Umbilical cord (tissue), 2 donors: Measurements from ENCODE around the gene METTL23. TPM values are rescaled to one million over a fixed set of nuclear protein-coding genes. Genes with fewer than 3 reads are reported as not detected.
"Not testable (repeated sequence)": the region's sequence is repeated elsewhere in the genome, so short reads cannot be mapped to it uniquely, and the experiment has no call there.

Experiments
- DNase-seq: peaks from one replicate; pipeline ENCODE4 v3.0.0-alpha.2; 2015; ENCODE audit warnings: low spot score
- total RNA-seq: library from RNA; depleted of rRNA; stranded (reverse); fragments of >200 nt; gene quantifications from one replicate; pipeline ENCODE4 v1.2.3, GENCODE V29; 2014; ENCODE audit warnings: low replicate concordance; ENCODE audit not compliant: insufficient read depth

Gene METTL23
- total RNA-seq, 1 donor from 2014 or later, result 16.9 TPM

DNA sequence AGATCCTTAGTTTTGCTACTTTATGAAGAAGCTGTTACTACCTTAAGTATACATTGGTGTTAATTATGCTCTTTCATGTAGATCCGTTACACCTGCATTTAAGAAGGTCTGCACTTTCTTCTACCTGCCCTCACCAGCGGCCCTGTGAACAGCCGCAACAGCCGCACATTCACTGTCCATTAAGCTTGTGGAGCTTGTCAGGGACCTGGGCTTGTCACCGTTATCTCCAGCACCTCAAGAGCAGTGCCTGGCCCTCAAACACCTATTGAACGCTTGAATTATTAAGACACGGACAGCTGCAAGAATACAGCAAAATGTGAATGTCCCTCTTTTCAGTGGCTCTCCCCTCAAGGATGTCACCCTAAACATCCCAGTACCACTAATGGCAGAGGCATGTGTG lies 12.9 kb upstream of the METTL23 start:
- no peak for DNase-seq

DNA sequence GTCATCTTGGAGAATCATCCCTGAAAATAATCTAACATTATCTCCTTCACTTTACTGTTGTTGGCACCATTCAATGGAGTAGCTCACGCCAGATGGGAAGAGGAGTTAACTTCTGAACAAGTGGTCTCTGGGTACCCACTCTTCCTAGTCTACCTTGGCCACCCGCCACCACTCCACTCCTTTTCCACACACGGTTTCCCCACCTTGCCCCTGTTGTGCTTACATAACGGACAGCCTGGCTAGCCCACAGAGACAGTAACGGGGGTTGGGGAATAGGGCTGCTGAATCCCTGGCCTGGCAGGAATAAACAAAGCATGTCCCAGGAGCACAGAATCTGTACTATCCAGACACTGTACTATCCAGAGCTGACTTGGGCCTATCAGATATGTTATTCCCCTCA lies 12.3 kb upstream of the METTL23 start:
- no peak for DNase-seq

DNA sequence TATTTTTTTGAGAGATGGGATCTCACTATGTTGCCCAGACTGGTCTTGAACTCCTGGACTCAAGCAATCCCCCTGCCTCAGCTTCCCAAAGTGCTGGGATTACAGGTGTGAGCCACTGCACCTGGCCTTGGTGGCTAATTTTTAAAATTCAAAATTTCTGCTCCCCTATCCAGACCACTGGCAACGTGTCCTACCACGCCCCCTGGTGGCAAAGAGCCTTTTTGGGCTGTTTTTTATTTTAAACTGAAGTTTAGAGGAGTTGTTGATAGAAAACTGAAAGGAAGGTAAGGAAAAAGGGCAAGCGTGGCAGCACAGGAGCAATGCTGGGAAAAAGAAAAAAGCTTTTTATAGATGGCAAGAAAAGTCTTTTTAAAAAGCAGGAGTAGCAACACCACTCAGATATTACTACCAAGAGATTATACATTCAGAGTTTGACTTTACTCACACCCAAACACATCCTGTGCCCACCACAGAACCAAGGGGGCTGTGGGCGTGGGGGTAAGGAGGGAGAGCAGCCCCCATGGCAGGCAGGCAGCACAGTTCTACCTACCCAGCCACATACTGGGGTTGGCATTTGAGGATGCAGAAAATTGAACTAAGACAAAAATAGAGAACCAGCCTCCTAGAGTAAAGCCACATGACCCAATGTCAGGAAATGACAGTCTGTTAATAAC lies 11.7 kb upstream of the METTL23 start:
- peak; percentile 68 for DNase-seq

DNA sequence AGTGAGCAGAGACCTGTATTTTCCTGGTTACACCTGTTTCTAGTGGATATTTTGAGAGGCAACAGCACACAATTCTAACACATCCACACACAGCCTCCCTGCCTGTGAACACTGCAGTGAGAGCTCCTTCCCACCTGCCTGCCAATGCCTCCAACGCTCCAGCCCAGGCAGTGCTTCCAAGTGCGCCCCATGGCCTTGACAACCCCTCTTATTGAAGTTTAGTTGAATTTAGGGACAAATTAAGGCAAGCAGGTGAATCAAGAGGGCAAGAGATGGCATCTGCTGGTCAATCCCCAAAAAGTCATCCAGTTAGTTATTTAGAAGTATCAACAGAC lies 11.2 kb upstream of the METTL23 start:
- no peak for DNase-seq

DNA sequence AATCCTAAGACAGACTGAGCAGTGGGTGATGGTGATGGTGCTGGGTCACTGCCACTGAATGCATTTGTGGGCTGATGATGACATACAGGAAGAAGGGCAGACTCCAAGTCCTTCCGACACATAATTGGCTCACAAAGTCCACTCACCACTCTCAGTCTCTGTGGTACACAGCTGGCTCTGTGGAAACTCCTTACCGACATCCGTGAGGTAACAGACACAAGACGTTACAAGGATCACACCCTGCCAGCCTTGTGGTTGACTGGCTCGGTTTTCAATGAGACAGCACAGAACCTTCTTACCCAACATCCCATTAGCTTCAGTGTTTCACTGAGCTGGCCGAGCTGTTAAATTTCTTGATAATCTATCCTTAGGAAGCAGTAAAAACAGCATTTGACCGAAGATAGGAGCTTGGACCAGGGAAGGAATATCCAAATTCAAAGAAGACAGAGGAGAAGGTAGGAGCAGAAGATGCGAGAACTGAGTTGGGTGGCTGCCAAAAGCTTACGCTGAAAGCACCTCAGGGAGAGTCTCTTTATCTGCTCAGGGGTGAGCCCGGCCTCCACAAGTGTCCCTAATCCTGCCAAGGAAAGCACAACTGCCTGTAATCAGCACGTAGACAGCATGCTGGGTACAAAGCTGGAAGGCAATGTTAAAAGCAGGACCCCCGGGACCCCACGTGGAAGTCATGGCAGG lies 10.3 kb upstream of the METTL23 start:
- DNase-seq, result no peak

DNA sequence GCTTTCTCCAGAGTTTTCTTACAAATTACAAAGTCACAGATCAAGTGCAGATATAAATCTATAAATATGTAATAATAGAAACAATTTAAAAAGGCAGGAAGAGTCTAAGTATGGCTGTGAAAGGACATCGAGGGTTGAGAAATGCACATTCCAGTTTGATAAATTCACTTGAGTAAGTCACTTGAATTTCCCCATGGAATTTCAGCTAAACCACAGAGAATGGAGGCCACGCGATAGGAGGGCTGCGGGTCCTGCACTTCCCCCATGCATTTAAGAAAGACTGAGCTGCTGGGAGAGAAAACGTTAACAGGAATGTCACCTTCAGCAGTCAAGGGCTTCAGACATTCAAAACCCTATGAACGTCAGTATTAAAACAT lies 9.8 kb upstream of the METTL23 start:
- DNase-seq, result no peak

DNA sequence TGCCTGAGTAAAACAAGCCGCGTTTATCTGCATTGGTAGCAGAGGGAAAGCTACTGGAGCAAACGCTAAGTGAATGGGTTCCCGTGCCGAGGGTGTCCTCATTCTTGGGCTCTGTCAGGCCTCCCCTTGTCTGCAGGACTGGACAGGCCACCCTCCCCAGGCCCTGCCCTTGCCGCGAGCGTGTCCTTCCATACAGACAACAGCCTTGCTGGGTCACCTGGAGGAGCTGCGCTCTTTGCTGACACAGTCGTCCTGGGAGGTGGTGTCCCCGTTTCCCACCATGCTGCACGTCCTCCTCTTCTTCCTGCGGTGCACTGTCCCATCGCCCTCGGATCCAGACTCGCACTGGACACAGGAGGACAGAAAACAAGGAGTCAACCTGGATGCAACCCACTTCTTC lies 8.1 kb upstream of the METTL23 start:
- no peak for DNase-seq

DNA sequence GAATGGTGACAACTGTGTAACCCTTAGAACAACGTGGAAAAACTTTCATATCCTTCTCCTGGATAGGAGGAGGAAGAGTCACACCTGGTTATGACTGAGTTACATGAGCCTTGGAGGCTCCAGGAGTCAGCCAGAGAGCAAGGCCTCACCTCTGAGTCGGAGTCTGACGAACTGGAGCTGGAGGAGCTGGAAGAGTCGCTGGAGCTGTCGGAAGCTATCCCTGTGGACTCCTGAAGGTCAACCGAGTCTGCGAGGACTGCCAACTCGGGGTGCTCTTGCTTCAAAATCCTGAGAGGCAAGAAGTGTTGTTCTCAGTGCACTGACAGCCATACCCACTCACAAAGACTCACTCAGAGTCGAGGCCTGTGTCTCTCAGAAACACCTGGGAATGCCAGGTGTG lies 6.4 kb upstream of the METTL23 start:
- DNase-seq, result no peak

DNA sequence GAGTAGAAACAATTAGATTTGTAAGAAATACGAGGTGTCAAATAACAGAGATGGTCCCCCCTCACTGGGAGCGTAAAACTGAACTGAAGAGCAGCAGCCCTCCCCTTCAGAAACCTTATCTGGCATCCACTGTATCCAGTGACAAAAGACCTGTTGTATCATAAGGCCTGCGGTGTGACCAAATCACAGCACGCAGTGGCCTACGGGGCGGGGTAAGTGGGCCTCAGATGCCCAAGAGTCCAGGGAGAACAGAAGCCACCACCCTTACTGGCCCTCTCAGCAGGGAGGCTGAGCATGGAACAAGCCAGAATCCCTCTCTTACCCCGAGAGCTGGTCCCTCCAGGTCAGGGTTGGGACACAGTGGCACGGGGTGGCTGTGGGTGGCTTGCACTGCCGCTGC lies 5.7 kb upstream of the METTL23 start:
- no peak for DNase-seq

DNA sequence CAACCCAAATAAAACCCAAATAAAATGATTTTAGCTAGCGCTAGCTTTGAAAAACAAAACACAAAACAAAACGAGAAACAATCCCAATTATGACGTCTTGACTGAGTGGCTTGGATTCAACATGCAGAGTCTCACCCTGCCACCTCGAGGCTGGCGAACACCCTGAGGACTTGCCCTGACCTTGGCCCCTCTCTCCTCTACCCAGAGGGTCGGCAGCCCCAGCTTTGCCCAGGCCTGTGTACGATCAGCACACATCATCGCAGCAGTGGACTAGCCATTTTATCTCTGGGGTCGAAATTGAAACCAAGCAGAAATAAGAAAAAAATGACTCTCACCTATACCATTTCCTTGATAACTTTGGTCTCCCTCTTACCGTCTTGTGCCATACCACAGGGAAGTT lies 5.2 kb upstream of the METTL23 start:
- DNase-seq, result no peak

DNA sequence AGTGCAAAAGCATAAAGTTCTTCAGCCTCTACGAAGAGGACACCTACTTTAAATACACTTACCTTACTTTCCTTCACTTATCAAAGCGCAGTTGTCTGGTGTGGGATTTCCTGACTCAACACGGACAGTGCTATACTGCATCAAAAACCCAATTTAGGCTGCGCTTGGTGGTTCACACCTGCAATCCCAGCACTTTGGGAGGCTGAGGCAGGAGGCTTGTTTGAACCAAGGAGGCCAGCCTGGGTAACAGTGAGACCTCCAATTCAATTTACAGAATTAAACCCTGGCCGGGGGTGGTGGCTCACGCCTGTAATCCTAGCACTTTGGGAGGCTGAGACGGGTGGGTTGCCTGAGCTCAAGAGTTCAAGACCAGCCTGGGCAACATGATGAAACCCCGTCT lies 4.4 kb upstream of the METTL23 start:
- no peak for DNase-seq

DNA sequence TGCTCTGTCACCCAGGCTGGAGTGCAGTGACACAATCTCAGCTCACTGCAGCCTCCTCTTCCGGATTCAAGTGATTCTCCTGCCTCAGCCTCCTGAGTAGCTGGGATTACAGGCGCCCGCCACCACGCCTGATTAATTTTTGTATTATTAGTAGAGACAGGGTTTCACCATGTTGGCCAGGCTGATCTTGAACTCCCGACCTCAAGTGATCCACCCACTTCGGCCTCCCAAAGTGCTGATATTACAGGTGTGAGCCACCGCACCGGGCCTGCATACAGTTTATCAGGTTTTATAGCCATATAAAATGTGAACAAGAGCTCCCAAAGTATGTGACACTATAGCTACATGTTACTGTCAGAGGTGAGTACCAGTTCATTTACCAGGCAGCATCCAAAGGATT lies 3.7 kb upstream of the METTL23 start:
- DNase-seq, result not testable (repeated sequence)

DNA sequence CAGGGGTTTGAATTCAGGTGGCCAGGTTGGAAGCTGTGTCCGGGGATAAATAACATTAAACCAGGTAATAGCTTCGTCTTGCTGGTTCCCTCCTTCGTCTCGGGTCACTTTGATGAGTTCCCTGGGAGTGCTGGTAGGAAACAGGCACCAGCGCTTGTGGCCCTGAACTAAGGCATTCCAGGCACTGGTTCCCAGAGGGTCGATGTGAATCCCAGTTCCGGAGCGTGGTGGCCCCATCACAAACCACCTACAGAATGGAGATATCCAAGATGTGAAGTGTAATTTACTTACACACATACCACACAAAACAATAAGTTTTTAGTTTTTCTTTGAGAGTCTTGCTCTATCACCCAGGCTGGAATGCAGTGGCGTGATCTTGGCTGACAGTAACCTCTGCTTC lies 2.8 kb upstream of the METTL23 start:
- DNase-seq, result no peak

DNA sequence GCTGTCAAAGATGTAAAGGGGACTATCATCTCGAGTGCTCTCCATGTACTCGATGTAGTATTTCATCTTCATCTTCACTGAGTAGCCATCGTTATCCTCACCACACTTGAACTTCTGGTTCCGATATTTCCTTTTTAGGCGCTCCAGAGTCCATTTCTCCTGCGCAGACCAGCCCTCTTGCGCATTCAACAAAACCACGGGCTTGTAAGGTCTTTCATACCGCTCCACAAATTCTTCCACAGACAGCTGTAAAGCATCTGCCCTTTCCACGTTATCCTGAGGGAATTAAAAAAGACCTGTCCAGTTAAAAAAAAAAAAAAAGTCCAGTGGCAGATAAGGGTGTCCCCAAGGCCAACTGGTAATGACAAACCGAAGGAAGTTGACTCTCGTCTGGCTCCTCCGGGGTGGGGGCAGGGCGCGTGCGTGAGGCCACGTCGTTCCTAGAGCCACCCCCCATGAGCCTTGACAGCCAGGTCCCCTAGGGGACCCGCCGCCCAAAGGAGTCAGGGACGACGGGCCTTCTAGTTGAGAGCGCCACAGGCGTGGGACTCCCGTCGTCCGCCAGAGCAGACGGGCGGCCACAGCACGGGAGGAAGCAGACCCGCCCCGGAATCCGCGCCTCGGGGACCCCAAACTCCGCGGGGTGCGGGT lies 934 bp upstream of the METTL23 start:
- DNase-seq, result peak; percentile 54

DNA sequence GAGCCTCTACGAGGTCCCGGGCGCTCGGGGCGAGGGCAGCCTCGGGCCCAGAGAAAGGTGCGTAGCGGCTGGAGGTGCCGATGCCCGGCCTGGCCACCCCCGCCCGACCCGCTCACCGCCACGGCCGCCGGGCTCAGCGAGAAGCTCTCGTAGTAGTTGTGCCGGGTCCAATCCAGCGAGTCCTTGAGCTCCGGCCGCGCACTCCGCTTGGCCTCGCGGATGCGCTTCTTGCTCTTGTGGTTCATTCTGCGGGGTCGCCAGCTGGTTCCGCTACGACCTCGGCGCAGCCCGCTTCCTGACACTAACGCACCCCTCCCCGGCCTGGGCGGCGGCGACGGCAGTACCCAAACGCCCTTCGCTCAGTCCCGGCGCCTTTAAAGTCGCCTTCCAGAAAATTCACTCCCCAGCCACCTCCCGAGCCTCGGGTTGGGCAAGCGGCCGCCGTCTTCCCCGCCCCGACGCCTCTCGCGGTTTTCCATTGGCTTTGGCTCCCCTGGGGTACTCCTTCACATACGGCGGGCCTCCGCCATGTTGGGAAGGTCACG lies 336 bp upstream of the METTL23 start, which contains the start of gene JMJD6:
Gene JMJD6 (minus strand): TSS at position 376 of the 545 bp plus-strand sequence. CDS start 131 bp downstream, at position 245.
- peak; percentile 98 for DNase-seq

DNA sequence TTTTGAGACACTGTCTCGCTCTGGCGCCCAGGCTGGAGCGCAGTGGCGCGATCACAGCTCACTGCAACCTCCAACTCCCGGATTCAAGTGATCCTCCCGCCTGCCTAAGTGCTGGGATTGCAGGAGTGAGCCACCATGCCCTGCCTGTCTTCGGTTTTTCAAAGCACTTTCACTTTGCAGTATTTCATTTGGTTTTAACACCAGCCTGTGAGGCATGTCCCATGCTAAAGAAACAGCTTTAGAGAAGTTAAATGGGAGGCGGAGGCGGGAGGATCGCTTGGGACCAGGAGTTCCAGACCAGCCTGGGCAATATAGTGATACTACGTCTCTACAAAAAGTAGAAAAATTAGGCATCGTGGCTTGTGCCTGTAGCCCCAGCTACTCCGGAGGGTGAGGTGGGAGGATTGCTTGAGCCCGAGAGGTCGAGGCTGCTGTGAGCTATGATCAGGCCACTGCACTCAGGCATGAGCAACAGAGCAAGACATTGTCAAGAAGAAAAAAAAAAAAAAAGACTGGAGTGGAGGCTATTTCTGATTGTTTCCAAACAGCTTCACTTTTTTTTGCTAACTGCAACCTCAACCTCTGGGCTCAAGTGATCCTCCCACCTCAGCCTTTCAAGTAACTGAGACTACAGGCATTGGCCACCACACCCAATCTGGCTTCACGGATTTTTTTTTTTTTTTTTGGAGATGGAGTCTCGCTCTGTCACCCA lies 1.3 kb downstream of the METTL23 start:
- DNase-seq, result no peak

DNA sequence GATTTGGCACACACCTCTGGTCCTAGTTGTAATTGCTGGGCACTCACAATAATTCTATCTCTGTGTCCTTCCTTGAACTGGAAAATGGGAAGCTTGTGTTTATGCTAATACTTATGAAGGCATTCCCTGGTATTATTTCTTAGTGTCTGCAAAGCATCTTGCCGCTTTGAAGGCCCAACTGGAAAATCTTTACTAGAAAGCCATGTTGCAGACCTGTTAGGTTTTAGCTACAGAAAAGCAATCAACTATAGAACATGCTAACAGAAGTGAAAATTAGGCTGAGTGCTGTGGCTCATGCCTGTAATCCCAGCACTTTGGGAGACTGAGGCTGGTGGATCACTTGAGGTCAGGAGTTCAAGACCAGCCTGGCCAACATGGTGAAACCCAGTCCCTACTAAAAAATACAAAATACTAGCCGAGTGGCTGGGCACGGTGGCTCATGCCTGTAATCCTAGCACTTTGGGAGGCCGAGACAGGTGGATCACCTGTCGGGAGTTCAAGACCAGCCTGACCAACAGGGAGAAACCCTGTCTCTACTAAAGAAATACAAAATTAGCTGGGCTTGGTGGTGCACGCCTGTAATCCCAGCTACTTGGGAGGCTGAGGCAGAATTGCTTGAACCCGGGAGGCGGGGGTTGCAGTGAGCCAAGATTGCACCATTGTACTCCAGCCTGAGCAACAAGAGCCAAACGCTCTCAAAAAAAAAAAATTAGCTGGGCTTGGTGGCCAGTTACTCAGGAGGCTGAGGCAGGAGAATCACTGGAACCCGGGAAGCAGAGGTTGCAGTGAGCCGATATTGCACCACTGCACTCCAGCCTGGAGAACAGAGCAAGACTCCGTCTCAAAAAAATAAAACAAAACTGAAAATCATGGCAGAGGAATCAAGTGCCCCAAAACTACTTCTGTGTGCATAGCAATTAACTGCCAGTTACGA lies 5.4 kb downstream of the METTL23 start:
- not testable (repeated sequence) for DNase-seq

DNA sequence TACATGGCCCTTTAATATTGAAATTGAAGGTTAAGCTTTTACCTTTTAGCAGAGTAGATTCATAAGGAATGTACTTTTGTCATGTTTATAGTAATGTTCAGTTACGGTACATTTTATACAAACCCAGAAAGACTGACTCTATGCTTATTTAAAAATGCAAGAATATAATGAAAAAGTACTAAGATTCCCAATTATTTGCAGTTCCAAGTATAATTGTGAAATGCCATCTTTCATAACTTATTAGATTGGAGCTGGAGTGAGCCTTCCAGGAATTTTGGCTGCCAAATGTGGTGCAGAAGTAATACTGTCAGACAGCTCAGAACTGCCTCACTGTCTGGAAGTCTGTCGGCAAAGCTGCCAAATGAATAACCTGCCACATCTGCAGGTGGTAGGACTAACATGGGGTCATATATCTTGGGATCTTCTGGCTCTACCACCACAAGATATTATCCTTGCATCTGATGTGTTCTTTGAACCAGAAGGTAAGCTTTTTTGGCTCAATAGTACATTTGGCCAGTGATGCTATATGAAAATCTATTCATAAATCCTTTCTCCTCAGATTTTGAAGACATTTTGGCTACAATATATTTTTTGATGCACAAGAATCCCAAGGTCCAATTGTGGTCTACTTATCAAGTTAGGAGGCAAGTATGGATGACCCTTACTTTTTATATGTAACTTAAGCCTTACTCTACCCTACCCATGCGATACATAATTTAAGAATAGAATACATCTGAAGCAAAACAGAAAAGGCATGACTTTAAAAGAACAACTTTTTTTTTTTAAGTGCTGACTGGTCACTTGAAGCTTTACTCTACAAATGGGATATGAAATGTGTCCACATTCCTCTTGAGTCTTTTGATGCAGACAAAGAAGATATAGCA lies 6.3 kb downstream of the METTL23 start:
- DNase-seq, result no peak

DNA sequence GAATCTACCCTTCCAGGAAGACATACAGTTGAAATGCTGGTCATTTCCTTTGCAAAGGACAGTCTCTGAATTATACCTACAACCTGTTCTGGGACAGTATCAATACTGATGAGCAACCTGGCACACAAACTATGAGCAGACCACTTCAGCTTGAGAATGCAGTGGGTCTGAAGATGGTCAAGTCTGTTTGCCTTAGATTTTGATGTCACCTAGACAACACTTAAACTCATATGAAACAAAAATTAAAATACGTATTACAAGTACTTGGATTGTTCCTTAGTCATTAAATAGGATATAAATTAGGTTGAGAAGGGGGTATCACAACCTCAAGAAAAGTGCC lies 6.9 kb downstream of the METTL23 start:
- DNase-seq, result no peak
